HFFc6 (cell line): ENCODE results near the gene WWC1. TPM values are rescaled to one million over a fixed set of nuclear protein-coding genes. Genes with fewer than 3 reads are reported as not detected.

Experiments
- DNase-seq: peaks from one replicate; pipeline ENCODE4 v3.0.0-alpha.2; 2018
- H3K27ac Mint-ChIP-seq: 2 replicates; pipeline ENCODE4 v1.8.0; 2020; ENCODE audit warnings: mild to moderate bottlenecking, mixed read lengths
- H3K27me3 Mint-ChIP-seq: 2 replicates; pipeline ENCODE4 v1.8.0; 2021; ENCODE audit warnings: mild to moderate bottlenecking, moderate library complexity, mixed read lengths; ENCODE audit not compliant: insufficient read depth
- H3K36me3 Mint-ChIP-seq: 2 replicates; pipeline ENCODE4 v1.8.0; 2021; ENCODE audit warnings: low read depth, mixed read lengths
- H3K4me1 Mint-ChIP-seq: 2 replicates; pipeline ENCODE4 v1.8.0; 2020; ENCODE audit warnings: low read depth, mixed read lengths
- H3K4me3 Mint-ChIP-seq: 2 replicates; pipeline ENCODE4 v1.8.0; 2020; ENCODE audit warnings: mild to moderate bottlenecking, moderate library complexity, mixed read lengths
- H3K9me3 Mint-ChIP-seq: 2 replicates; pipeline ENCODE4 v1.8.0; 2020; ENCODE audit warnings: mild to moderate bottlenecking, mixed read lengths
- CTCF ChIP-seq: fragments of 200-600 bp; sonication (generic); IDR thresholded peaks from 2 replicates; pipeline ENCODE4 v1.5.0; 2021; ENCODE audit warnings: antibody characterized with exemption, mild to moderate bottlenecking
- total RNA-seq, 6 experiments: library from RNA; stranded (reverse); fragmentation: NEBNext Ultra II Directional; extraction: Animal tissue kit (Norgen Biotek cat#: 25700); gene quantifications; 2 replicates in 1 of 6; 3 replicates in 5 of 6; pipeline ENCODE4 v1.2.3, GENCODE V29; 2021

Gene WWC1
- total RNA-seq, 6 experiments from 2014 or later = 3.3 to 8.4 (median 7.2) TPM

GRCh38 chr5:168317521-168318147, 26.2 kb downstream of the WWC1 start:
- no peaks in the 10 kb centered on the region for H3K9me3 Mint-ChIP-seq
- peak overlapping the region; percentile 85 for H3K27ac Mint-ChIP-seq
- peak overlapping the region; percentile 59 for H3K4me3 Mint-ChIP-seq

GRCh38 chr5:168318240-168318639, 26.8 kb downstream of the WWC1 start:
- H3K36me3 Mint-ChIP-seq = no peaks in the 10 kb centered on the region
- H3K27me3 Mint-ChIP-seq = peaks cover 6% of the 10 kb centered on the region
- H3K4me3 Mint-ChIP-seq = peak overlapping the region; percentile 27
- H3K9me3 Mint-ChIP-seq = no peaks in the 10 kb centered on the region
- no peak for TF ChIP-seq CTCF
- no peak for DNase-seq
- peak overlapping the region; percentile 34; the same call in 1 of the 2 replicates for H3K27ac Mint-ChIP-seq
- H3K4me1 Mint-ChIP-seq = peaks cover 57% of the 10 kb centered on the region

More at GRCh38 chr5:168317521-168318147, 26.2 kb downstream of the WWC1 start:
- DNase-seq = peak; percentile 84
- TF ChIP-seq CTCF = no peak
- Mint-ChIP-seq H3K27me3 (peaks cover 6% of the 10 kb centered on the region), H3K36me3 (no peaks in the 10 kb centered on the region), H3K4me1 (peaks cover 61% of the 10 kb centered on the region)

- no peak for DNase-seq
- Mint-ChIP-seq H3K4me3 (no peak overlapping the region), H3K27me3 (peaks cover 3% of the 10 kb centered on the region), H3K4me1 (peaks cover 49% of the 10 kb centered on the region), H3K36me3 (no peaks in the 10 kb centered on the region), H3K9me3 (no peaks in the 10 kb centered on the region), H3K27ac (no peak overlapping the region)
- TF ChIP-seq CTCF = no peak
These were observed 28.3 kb downstream of the WWC1 start for GRCh38 chr5:168319774-168320173.

- Mint-ChIP-seq H3K36me3 (no peaks in the 10 kb centered on the region), H3K4me1 (peaks cover 49% of the 10 kb centered on the region), H3K9me3 (no peaks in the 10 kb centered on the region), H3K27me3 (no peaks in the 10 kb centered on the region; the same call in 1 of the 2 replicates), H3K27ac (no peak overlapping the region), H3K4me3 (no peak overlapping the region)
- DNase-seq = no peak
- TF ChIP-seq CTCF = no peak
These were observed 29.4 kb downstream of the WWC1 start for GRCh38 chr5:168320805-168321204.

- DNase-seq = no peak
- TF ChIP-seq CTCF = no peak
- H3K9me3 Mint-ChIP-seq = no peaks in the 10 kb centered on the region
- no peaks in the 10 kb centered on the region for H3K36me3 Mint-ChIP-seq
- no peak overlapping the region for H3K27ac Mint-ChIP-seq
- H3K4me3 Mint-ChIP-seq = no peak overlapping the region
- peaks cover 55% of the 10 kb centered on the region for H3K4me1 Mint-ChIP-seq
- H3K27me3 Mint-ChIP-seq = peaks cover 4% of the 10 kb centered on the region; the same call in 1 of the 2 replicates
These were observed 33.6 kb downstream of the WWC1 start for GRCh38 chr5:168324859-168325630.
